Measurements from ENCODE around the gene GNG7. TPM values are rescaled to one million over a fixed set of nuclear protein-coding genes. Genes with fewer than 3 reads are reported as not detected.
"Not testable (repeated sequence)": the region's sequence is repeated elsewhere in the genome, so short reads cannot be mapped to it uniquely, and the experiment has no call there.

GNG7 gene
- total RNA-seq, 2 donors from 2014 or later: 12.3 to 12.4 TPM

GRCh38 chr19:2625434-2625833, 77.1 kb downstream of the GNG7 start:
- H3K4me3 ChIP-seq (ENCODE audit: low read length): no peak overlapping the region
- WGBS, 2 experiments (ENCODE audit: insufficient coverage in 1 of 2, insufficient read length in 1 of 2): 91 to 93% methylated on average over 6 to 9 of the region's 9 CpGs
- Mint-ChIP-seq H3K27me3 (ENCODE audit: insufficient read depth) (peaks cover 6% of the 10 kb centered on the region), H3K27ac (no peak overlapping the region), H3K4me3 (no peak overlapping the region), H3K4me1 (no peaks in the 10 kb centered on the region), H3K9me3 (peaks cover 26% of the 10 kb centered on the region), H3K36me3 (ENCODE audit: low read depth) (peaks cover 13% of the 10 kb centered on the region)
- H3K9ac ChIP-seq (ENCODE audit: extremely low read depth, low read length, poor library complexity, severe bottlenecking): no peak overlapping the region
- no peaks in the 10 kb centered on the region for H3K4me1 ChIP-seq (ENCODE audit: control insufficient read depth, insufficient read depth, low read length)
- no peak overlapping the region for H3K27ac ChIP-seq (ENCODE audit: low read depth, low read length)
- no peak for TF ChIP-seq CTCF (conservative IDR thresholded peaks at IDR 0.05)
- no peaks in the 10 kb centered on the region for H3K36me3 ChIP-seq (ENCODE audit: control insufficient read depth, insufficient read depth, low read length)
- H3K27me3 ChIP-seq (ENCODE audit: control insufficient read depth, insufficient read depth, low read length, poor library complexity, severe bottlenecking): no peaks in the 10 kb centered on the region
- peaks cover 16% of the 10 kb centered on the region for H3K9me3 ChIP-seq (ENCODE audit: control insufficient read depth, low read length)
- no peak for DNase-seq

GRCh38 chr19:2624537-2625091, 77.9 kb downstream of the GNG7 start:
- Histone ChIP-seq H3K9ac (ENCODE audit: extremely low read depth, low read length, poor library complexity, severe bottlenecking) (no peak overlapping the region), H3K27ac (ENCODE audit: low read depth, low read length) (no peak overlapping the region), H3K36me3 (ENCODE audit: control insufficient read depth, insufficient read depth, low read length) (no peaks in the 10 kb centered on the region), H3K4me3 (ENCODE audit: low read length) (no peak overlapping the region), H3K4me1 (ENCODE audit: control insufficient read depth, insufficient read depth, low read length) (no peaks in the 10 kb centered on the region), H3K27me3 (ENCODE audit: control insufficient read depth, insufficient read depth, low read length, poor library complexity, severe bottlenecking) (no peaks in the 10 kb centered on the region), H3K9me3 (ENCODE audit: control insufficient read depth, low read length) (peaks cover 10% of the 10 kb centered on the region)
- H3K36me3 Mint-ChIP-seq (ENCODE audit: low read depth): peaks cover 12% of the 10 kb centered on the region
- H3K27me3 Mint-ChIP-seq (ENCODE audit: insufficient read depth): peaks cover 5% of the 10 kb centered on the region
- WGBS, 2 experiments (ENCODE audit: insufficient coverage in 1 of 2, insufficient read length in 1 of 2): 71 to 74% methylated on average over 3 to 11 of the region's 11 CpGs
- H3K27ac Mint-ChIP-seq: no peak overlapping the region
- H3K4me1 Mint-ChIP-seq: no peaks in the 10 kb centered on the region
- H3K9me3 Mint-ChIP-seq: peaks cover 18% of the 10 kb centered on the region
- TF ChIP-seq CTCF (conservative IDR thresholded peaks at IDR 0.05): peak; percentile 61
- peak; percentile 91 for DNase-seq
- H3K4me3 Mint-ChIP-seq: no peak overlapping the region

- Mint-ChIP-seq H3K9me3 (peaks cover 10% of the 10 kb centered on the region), H3K27me3 (ENCODE audit: insufficient read depth) (no peaks in the 10 kb centered on the region), H3K36me3 (ENCODE audit: low read depth) (peaks cover 4% of the 10 kb centered on the region), H3K4me3 (no peak overlapping the region), H3K27ac (no peak overlapping the region), H3K4me1 (no peaks in the 10 kb centered on the region)
- Histone ChIP-seq H3K4me3 (ENCODE audit: low read length) (no peak overlapping the region), H3K9me3 (ENCODE audit: control insufficient read depth, low read length) (peaks cover 10% of the 10 kb centered on the region), H3K9ac (ENCODE audit: extremely low read depth, low read length, poor library complexity, severe bottlenecking) (no peak overlapping the region), H3K27me3 (ENCODE audit: control insufficient read depth, insufficient read depth, low read length, poor library complexity, severe bottlenecking) (no peaks in the 10 kb centered on the region), H3K36me3 (ENCODE audit: control insufficient read depth, insufficient read depth, low read length) (no peaks in the 10 kb centered on the region), H3K4me1 (ENCODE audit: control insufficient read depth, insufficient read depth, low read length) (no peaks in the 10 kb centered on the region), H3K27ac (ENCODE audit: low read depth, low read length) (no peak overlapping the region)
- DNase-seq: no peak
- TF ChIP-seq CTCF (conservative IDR thresholded peaks at IDR 0.05): no peak
- 91 to 96% methylated on average over 11 to 12 of the region's 12 CpGs for WGBS, 2 experiments (ENCODE audit: insufficient coverage in 1 of 2, insufficient read length in 1 of 2)
These were observed 78.7 kb downstream of the GNG7 start for GRCh38 chr19:2623798-2624197.

- H3K4me3 Mint-ChIP-seq; H3K27ac ChIP-seq (ENCODE audit: low read depth, low read length); H3K36me3 Mint-ChIP-seq (ENCODE audit: low read depth); H3K36me3 ChIP-seq (ENCODE audit: control insufficient read depth, insufficient read depth, low read length); H3K9me3 ChIP-seq (ENCODE audit: control insufficient read depth, low read length); DNase-seq; H3K4me1 Mint-ChIP-seq; H3K9ac ChIP-seq (ENCODE audit: extremely low read depth, low read length, poor library complexity, severe bottlenecking); H3K9me3 Mint-ChIP-seq; H3K27me3 ChIP-seq (ENCODE audit: control insufficient read depth, insufficient read depth, low read length, poor library complexity, severe bottlenecking); H3K4me1 ChIP-seq (ENCODE audit: control insufficient read depth, insufficient read depth, low read length); H3K27me3 Mint-ChIP-seq (ENCODE audit: insufficient read depth); H3K27ac Mint-ChIP-seq; H3K4me3 ChIP-seq (ENCODE audit: low read length): not testable (repeated sequence)
- 95% methylated on average over 38 to 40 of the region's 40 CpGs for WGBS, 2 experiments (ENCODE audit: insufficient coverage in 1 of 2, insufficient read length in 1 of 2)
These were observed 80.0 kb downstream of the GNG7 start for GRCh38 chr19:2622371-2622961.
